A673 (cell line): Measurements from ENCODE around the gene SLC15A4.
"Not testable (repeated sequence)": the region's sequence is repeated elsewhere in the genome, so short reads cannot be mapped to it uniquely, and the experiment has no call there.

ENCODE experiments used
- CTCF ChIP-seq: fragments of 300-800, 200-600 bp; sonication (generic); conservative IDR thresholded peaks from 2 replicates; pipeline ENCODE4 v1.5.1; 2017; ENCODE audit warnings: low read depth, mild to moderate bottlenecking, antibody characterized with exemption, low read length, moderate library complexity, mixed read lengths
- EZH2 ChIP-seq: fragments of 200-600 bp; sonication (generic); IDR thresholded peaks from 2 replicates; pipeline ENCODE4 v1.6.1; 2017; ENCODE audit warnings: borderline replicate concordance, low read depth, mild to moderate bottlenecking, mixed read lengths, antibody characterized with exemption, low read length; ENCODE audit not compliant: poor library complexity, severe bottlenecking

DNA sequence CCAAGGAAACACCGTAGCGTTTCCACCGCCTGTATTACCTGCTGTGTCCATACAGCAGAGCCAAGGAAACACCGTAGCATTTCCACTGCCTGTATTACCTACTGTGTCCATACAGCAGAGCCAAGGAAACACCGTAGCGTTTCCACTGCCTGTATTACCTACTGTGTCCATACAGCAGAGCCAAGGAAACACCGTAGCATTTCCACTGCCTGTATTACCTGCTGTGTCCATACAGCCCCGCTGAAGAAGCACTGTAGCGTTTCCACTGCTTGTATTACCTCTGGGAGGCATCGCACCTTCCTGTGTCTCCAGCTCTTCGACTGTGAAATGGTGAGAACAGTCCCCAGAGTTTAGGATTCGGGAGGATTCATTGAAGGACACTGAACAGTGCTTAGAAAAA, 16.1 kb upstream of the SLC15A4 start:
- TF ChIP-seq CTCF, EZH2: not testable (repeated sequence)
